ENCODE data around the gene ZC3H4.
"Not testable (repeated sequence)": the region's sequence is repeated elsewhere in the genome, so short reads cannot be mapped to it uniquely, and the experiment has no call there.

The ZC3H4 gene

GRCh38 chr19:47141695-47142094 lies 28.1 kb upstream of the ZC3H4 start:
- H3K79me2 ChIP-seq (ENCODE audit: insufficient read depth, low read depth), result peaks cover 81% of the 10 kb centered on the region
- peaks cover 11% of the 10 kb centered on the region for H3K4me1 ChIP-seq (ENCODE audit: low read depth, poor library complexity, severe bottlenecking)
- no peak overlapping the region for H3K4me3 ChIP-seq (IDR thresholded peaks at IDR 0.05; ENCODE audit: insufficient read depth, low read depth, low read length)
- peaks cover 12% of the 10 kb centered on the region; the same call in 1 of the 2 replicates for H3K36me3 ChIP-seq (ENCODE audit: insufficient read depth)
- peaks cover 3% of the 10 kb centered on the region; the same call in 1 of the 2 replicates for H4K20me1 ChIP-seq (ENCODE audit: insufficient read depth)
- H3K27me3 ChIP-seq (ENCODE audit: insufficient read depth, low read depth), result no peaks in the 10 kb centered on the region
- TF ChIP-seq, protein P1, sequence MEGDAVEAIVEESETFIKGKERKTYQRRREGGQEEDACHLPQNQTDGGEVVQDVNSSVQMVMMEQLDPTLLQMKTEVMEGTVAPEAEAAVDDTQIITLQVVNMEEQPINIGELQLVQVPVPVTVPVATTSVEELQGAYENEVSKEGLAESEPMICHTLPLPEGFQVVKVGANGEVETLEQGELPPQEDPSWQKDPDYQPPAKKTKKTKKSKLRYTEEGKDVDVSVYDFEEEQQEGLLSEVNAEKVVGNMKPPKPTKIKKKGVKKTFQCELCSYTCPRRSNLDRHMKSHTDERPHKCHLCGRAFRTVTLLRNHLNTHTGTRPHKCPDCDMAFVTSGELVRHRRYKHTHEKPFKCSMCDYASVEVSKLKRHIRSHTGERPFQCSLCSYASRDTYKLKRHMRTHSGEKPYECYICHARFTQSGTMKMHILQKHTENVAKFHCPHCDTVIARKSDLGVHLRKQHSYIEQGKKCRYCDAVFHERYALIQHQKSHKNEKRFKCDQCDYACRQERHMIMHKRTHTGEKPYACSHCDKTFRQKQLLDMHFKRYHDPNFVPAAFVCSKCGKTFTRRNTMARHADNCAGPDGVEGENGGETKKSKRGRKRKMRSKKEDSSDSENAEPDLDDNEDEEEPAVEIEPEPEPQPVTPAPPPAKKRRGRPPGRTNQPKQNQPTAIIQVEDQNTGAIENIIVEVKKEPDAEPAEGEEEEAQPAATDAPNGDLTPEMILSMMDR (conservative IDR thresholded peaks at IDR 0.05; ENCODE audit: low read depth, low read length), result no peak
- H3K4me2 ChIP-seq, result no peak overlapping the region
- H3K9ac ChIP-seq, result no peak overlapping the region
- no peak overlapping the region for H3K27ac ChIP-seq
- H2AFZ ChIP-seq (ENCODE audit: low read depth), result no peak overlapping the region

DNA sequence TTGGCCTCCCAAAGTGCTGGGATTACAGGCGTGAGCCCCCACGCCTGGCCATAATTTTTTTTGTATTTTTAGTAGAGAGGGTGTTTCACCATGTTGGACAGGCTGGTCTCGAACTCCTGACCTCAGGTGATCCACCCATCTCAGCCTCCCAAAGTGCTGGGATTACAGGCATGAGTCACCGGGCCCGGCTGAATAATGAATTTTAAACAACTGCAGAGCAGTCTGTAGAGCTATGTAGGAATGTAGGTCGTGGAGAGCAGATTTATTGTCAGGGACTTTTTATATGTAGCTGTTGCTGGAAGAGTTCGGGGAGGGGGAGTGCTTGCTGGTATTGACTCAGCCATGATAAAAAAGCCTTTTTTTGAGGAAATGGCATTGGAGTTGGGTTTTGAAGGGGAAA lies 27.7 kb upstream of the ZC3H4 start:
- not testable (repeated sequence) for H3K4me3 ChIP-seq (IDR thresholded peaks at IDR 0.05; ENCODE audit: insufficient read depth, low read depth, low read length); H3K36me3 ChIP-seq (ENCODE audit: insufficient read depth); H3K4me1 ChIP-seq (ENCODE audit: low read depth, poor library complexity, severe bottlenecking); H3K9ac ChIP-seq; H3K27me3 ChIP-seq (ENCODE audit: insufficient read depth, low read depth); H3K27ac ChIP-seq; H3K4me2 ChIP-seq; H4K20me1 ChIP-seq (ENCODE audit: insufficient read depth); H2AFZ ChIP-seq (ENCODE audit: low read depth)
- H3K79me2 ChIP-seq (ENCODE audit: insufficient read depth, low read depth), result peaks cover 81% of the 10 kb centered on the region

DNA sequence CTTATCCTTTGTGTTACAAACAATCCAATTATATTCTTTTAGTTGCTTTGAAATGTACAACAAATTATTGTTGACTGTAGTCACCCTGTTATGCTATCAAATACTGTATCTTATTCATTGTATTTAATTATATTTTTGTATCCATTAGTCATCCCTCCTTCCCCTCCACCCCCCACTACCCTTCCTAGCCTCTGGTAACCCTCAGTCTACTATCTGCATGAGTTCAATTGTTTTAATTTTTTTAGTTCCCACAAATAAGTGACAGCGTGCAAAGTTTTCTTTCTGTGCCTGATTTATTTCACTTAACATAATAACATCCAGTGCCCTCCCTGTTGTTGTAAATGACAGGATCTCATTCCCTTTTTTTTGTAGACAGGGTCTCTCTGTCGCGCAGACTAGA lies 21.6 kb upstream of the ZC3H4 start:
- no peaks in the 10 kb centered on the region for H3K27me3 ChIP-seq (ENCODE audit: insufficient read depth, low read depth)
- H3K36me3 ChIP-seq (ENCODE audit: insufficient read depth), result peaks cover 3% of the 10 kb centered on the region; the same call in 1 of the 2 replicates
- TF ChIP-seq, protein P1 (conservative IDR thresholded peaks at IDR 0.05; ENCODE audit: low read depth, low read length), result no peak
- peaks cover 20% of the 10 kb centered on the region for H4K20me1 ChIP-seq (ENCODE audit: insufficient read depth)
- no peak overlapping the region for H3K27ac ChIP-seq
- H3K9ac ChIP-seq, result no peak overlapping the region
- H3K4me3 ChIP-seq (IDR thresholded peaks at IDR 0.05; ENCODE audit: insufficient read depth, low read depth, low read length), result no peak overlapping the region
- H2AFZ ChIP-seq (ENCODE audit: low read depth), result no peak overlapping the region
- H3K79me2 ChIP-seq (ENCODE audit: insufficient read depth, low read depth), result peaks cover 95% of the 10 kb centered on the region
- no peak overlapping the region for H3K4me2 ChIP-seq
- H3K4me1 ChIP-seq (ENCODE audit: low read depth, poor library complexity, severe bottlenecking), result peaks cover 33% of the 10 kb centered on the region

GRCh38 chr19:47134545-47134944 lies 21.0 kb upstream of the ZC3H4 start:
- Histone ChIP-seq H3K27me3 (ENCODE audit: insufficient read depth, low read depth) (no peaks in the 10 kb centered on the region), H3K79me2 (ENCODE audit: insufficient read depth, low read depth) (peaks cover 89% of the 10 kb centered on the region), H3K4me3 (IDR thresholded peaks at IDR 0.05; ENCODE audit: insufficient read depth, low read depth, low read length) (no peak overlapping the region), H3K27ac (no peak overlapping the region), H2AFZ (ENCODE audit: low read depth) (no peak overlapping the region), H4K20me1 (ENCODE audit: insufficient read depth) (peaks cover 20% of the 10 kb centered on the region), H3K4me1 (ENCODE audit: low read depth, poor library complexity, severe bottlenecking) (peaks cover 33% of the 10 kb centered on the region), H3K4me2 (no peak overlapping the region; the same call in 1 of the 2 replicates), H3K9ac (no peak overlapping the region), H3K36me3 (ENCODE audit: insufficient read depth) (peaks cover 3% of the 10 kb centered on the region; the same call in 1 of the 2 replicates)
- TF ChIP-seq, protein P1 (conservative IDR thresholded peaks at IDR 0.05; ENCODE audit: low read depth, low read length), result no peak

DNA sequence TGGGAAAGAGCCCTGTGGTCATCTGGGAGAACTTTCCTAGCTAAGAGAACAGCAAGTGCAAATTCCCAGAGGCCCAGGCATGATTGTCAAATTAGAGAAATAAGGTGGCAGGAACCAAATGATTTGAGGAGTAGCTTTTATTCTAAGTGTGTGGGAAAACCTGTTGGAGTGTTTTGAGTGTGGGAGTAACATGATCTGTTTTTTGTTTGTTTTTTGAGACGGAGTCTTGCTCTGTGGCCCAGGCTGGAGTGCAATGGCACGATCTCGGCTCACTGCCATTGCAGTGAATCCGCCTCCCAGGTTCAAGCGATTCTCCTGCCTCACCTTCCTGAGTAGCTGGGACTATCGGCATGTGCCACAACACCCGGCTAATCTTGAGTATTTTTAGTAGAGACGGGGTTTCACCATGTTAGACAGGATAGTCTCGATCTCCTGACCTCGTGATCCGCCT lies 19.5 kb upstream of the ZC3H4 start:
- peaks cover 33% of the 10 kb centered on the region for H3K4me1 ChIP-seq (ENCODE audit: low read depth, poor library complexity, severe bottlenecking)
- peaks cover 3% of the 10 kb centered on the region; the same call in 1 of the 2 replicates for H3K36me3 ChIP-seq (ENCODE audit: insufficient read depth)
- H3K9ac ChIP-seq, result no peak overlapping the region
- TF ChIP-seq, protein P1 (conservative IDR thresholded peaks at IDR 0.05; ENCODE audit: low read depth, low read length), result no peak
- no peak overlapping the region; the same call in 1 of the 2 replicates for H3K4me2 ChIP-seq
- no peak overlapping the region for H3K27ac ChIP-seq
- H3K4me3 ChIP-seq (IDR thresholded peaks at IDR 0.05; ENCODE audit: insufficient read depth, low read depth, low read length), result no peak overlapping the region
- no peak overlapping the region for H2AFZ ChIP-seq (ENCODE audit: low read depth)
- peaks cover 74% of the 10 kb centered on the region for H3K79me2 ChIP-seq (ENCODE audit: insufficient read depth, low read depth)
- H4K20me1 ChIP-seq (ENCODE audit: insufficient read depth), result peaks cover 20% of the 10 kb centered on the region
- H3K27me3 ChIP-seq (ENCODE audit: insufficient read depth, low read depth), result no peaks in the 10 kb centered on the region
